BE2C (cell line): ENCODE data around the gene KPNA4.

Source experiments
- DNase-seq: peaks from one replicate; pipeline ENCODE4 v3.0.0-alpha.2; 2020
- H3K27me3 ChIP-seq: fragments of 250-450 bp; sonication (Bioruptor Pico); 2 replicates; pipeline ENCODE4 v1.5.1; 2020; ENCODE audit warnings: mild to moderate bottlenecking
- H3K36me3 ChIP-seq: fragments of 250-450 bp; sonication (Bioruptor Pico); 2 replicates; pipeline ENCODE4 v1.5.1; 2020; ENCODE audit warnings: mild to moderate bottlenecking
- H3K4me1 ChIP-seq: fragments of 250-450 bp; sonication (Bioruptor Pico); 2 replicates; pipeline ENCODE4 v1.5.1; 2020
- H3K4me3 ChIP-seq: 2 replicates; pipeline ENCODE4 v1.5.1; 2011; ENCODE audit warnings: low read depth, low read length
- H3K9me3 ChIP-seq: fragments of 250-450 bp; sonication (Bioruptor Pico); 2 replicates; pipeline ENCODE4 v1.5.1; 2020
- CTCF ChIP-seq: IDR thresholded peaks from 2 replicates; pipeline ENCODE4 v1.5.1; 2012; ENCODE audit warnings: mild to moderate bottlenecking, low read depth, low read length

Gene KPNA4

GRCh38 chr3:160474416-160474838 is 90.9 kb downstream of the KPNA4 start:
- Histone ChIP-seq H3K4me3 (no peak overlapping the region), H3K4me1 (no peaks in the 10 kb centered on the region), H3K27me3 (no peaks in the 10 kb centered on the region), H3K9me3 (peaks cover 2% of the 10 kb centered on the region), H3K36me3 (no peaks in the 10 kb centered on the region)
- DNase-seq, result no peak
- TF ChIP-seq CTCF, result no peak

GRCh38 chr3:160473978-160474377 is 91.4 kb downstream of the KPNA4 start:
- Histone ChIP-seq H3K4me3 (no peak overlapping the region), H3K4me1 (no peaks in the 10 kb centered on the region), H3K27me3 (no peaks in the 10 kb centered on the region), H3K9me3 (peaks cover 2% of the 10 kb centered on the region), H3K36me3 (no peaks in the 10 kb centered on the region)
- DNase-seq, result no peak
- no peak for TF ChIP-seq CTCF

- Histone ChIP-seq H3K36me3 (no peaks in the 10 kb centered on the region), H3K4me1 (no peaks in the 10 kb centered on the region), H3K27me3 (no peaks in the 10 kb centered on the region), H3K4me3 (no peak overlapping the region), H3K9me3 (peaks cover 2% of the 10 kb centered on the region)
- no peak for TF ChIP-seq CTCF
- DNase-seq, result no peak
These were observed 92.2 kb downstream of the KPNA4 start for GRCh38 chr3:160473221-160473620.

GRCh38 chr3:160472344-160472743 is 93.0 kb downstream of the KPNA4 start:
- Histone ChIP-seq H3K36me3 (no peaks in the 10 kb centered on the region), H3K27me3 (no peaks in the 10 kb centered on the region), H3K9me3 (peaks cover 2% of the 10 kb centered on the region), H3K4me3 (no peak overlapping the region), H3K4me1 (no peaks in the 10 kb centered on the region)
- no peak for DNase-seq
- TF ChIP-seq CTCF, result no peak

GRCh38 chr3:160471892-160472291 is 93.5 kb downstream of the KPNA4 start:
- H3K36me3 ChIP-seq, result no peaks in the 10 kb centered on the region
- TF ChIP-seq CTCF, result no peak

GRCh38 chr3:160470181-160470580 is 95.2 kb downstream of the KPNA4 start:
- H3K9me3 ChIP-seq, result peaks cover 2% of the 10 kb centered on the region
- H3K27me3 ChIP-seq, result no peaks in the 10 kb centered on the region
- H3K36me3 ChIP-seq, result no peaks in the 10 kb centered on the region
- no peak overlapping the region for H3K4me3 ChIP-seq
- H3K4me1 ChIP-seq, result no peaks in the 10 kb centered on the region
- TF ChIP-seq CTCF, result no peak
- no peak for DNase-seq

More at GRCh38 chr3:160471892-160472291, 93.5 kb downstream of the KPNA4 start:
- Histone ChIP-seq H3K4me1 (no peaks in the 10 kb centered on the region), H3K9me3 (peaks cover 2% of the 10 kb centered on the region), H3K4me3 (no peak overlapping the region), H3K27me3 (no peaks in the 10 kb centered on the region)
- no peak for DNase-seq
